H1 (cell line): Measurements from ENCODE around the gene BTBD9. TPM values are rescaled to one million over a fixed set of nuclear protein-coding genes. Genes with fewer than 3 reads are reported as not detected.

ENCODE experiments used
- CTCF ChIA-PET: fragments of 300-600 bp; sonication (Branson Sonifier 250); formaldehyde crosslinking; loops from one replicate; lab custom pipeline; 2021; ENCODE audit not compliant: partially characterized antibody; lab: Charles Lee
- POLR2A ChIA-PET: fragments of 300-600 bp; sonication (Branson Sonifier 250); formaldehyde crosslinking; loops from one replicate; lab custom pipeline; 2021; ENCODE audit warnings: inconsistent platforms; ENCODE audit not compliant: partially characterized antibody; lab: Charles Lee
- DNase-seq, 2 experiments: peaks; one replicate each; pipeline versions ENCODE4 v3.0.0 to v3.0.0-alpha.2; 2010 to 2022; ENCODE audit warnings: low spot score in 2 of 2, low read depth in 1 of 2, mixed read lengths in 1 of 2
- FAIRE-seq: peaks from 2 replicates; lab custom pipeline; 2011; peaks lifted over from hg19 to GRCh38; lab: Jason Lieb, UNC
- H2AFZ ChIP-seq: 2 replicates; pipeline ENCODE4 v1.8.1; 2012; ENCODE audit warnings: low read length, inconsistent platforms
- H2AK5ac ChIP-seq: 2 replicates; pipeline ENCODE4 v1.6.1; 2013; ENCODE audit warnings: low read depth, low read length
- H2BK120ac ChIP-seq: replicated peaks from 2 replicates; pipeline ENCODE3; 2013; ENCODE audit warnings: low read depth, low read length, inconsistent platforms
- H2BK12ac ChIP-seq: 2 replicates; pipeline ENCODE4 v1.6.1; 2013; ENCODE audit warnings: low read depth, low read length
- H2BK15ac ChIP-seq: 2 replicates; pipeline ENCODE4 v1.6.1; 2013; ENCODE audit warnings: low read length
- H2BK20ac ChIP-seq: 2 replicates; pipeline ENCODE4 v1.6.1; 2013; ENCODE audit warnings: low read length
- H2BK5ac ChIP-seq: 2 replicates; pipeline ENCODE4 v1.6.1; 2013; ENCODE audit warnings: low read depth, low read length
- H3K14ac ChIP-seq: 2 replicates; pipeline ENCODE4 v1.6.1; 2013; ENCODE audit warnings: inconsistent platforms; ENCODE audit not compliant: insufficient read length
- H3K18ac ChIP-seq: 2 replicates; pipeline ENCODE4 v1.6.1; 2013; ENCODE audit warnings: low read length; ENCODE audit errors: extremely low read depth
- H3K23ac ChIP-seq: 2 replicates; pipeline ENCODE4 v1.6.1; 2013; ENCODE audit warnings: inconsistent platforms; ENCODE audit not compliant: insufficient read length
- H3K23me2 ChIP-seq: 2 replicates; pipeline ENCODE4 v1.6.1; 2013; ENCODE audit warnings: low read depth, low read length
- H3K27ac ChIP-seq: 2 replicates; pipeline ENCODE4 v1.6.1; 2011; ENCODE audit warnings: low read depth, low read length, inconsistent platforms
- H3K27me3 ChIP-seq, 4 experiments: replicated peaks in 1 of 4; 1 replicate in 1 of 4; 2 replicates in 3 of 4; pipeline versions ENCODE4 v1.6.1 to v1.8.1; 2011 to 2013; ENCODE audit warnings: low read length in 3 of 4, mild to moderate bottlenecking in 3 of 4, inconsistent platforms in 2 of 4, mixed read lengths in 2 of 4, moderate library complexity in 1 of 4; ENCODE audit not compliant: control insufficient read depth in 3 of 4, insufficient read depth in 3 of 4; ENCODE audit errors: extremely low read depth in 1 of 4
- H3K36me3 ChIP-seq, 4 experiments: 2 replicates each; pipeline versions ENCODE4 v1.6.1 to v1.8.1; 2011 to 2013; ENCODE audit warnings: mild to moderate bottlenecking in 4 of 4, low read length in 3 of 4, moderate library complexity in 2 of 4, control low read depth in 1 of 4, inconsistent platforms in 1 of 4; ENCODE audit not compliant: insufficient read depth in 4 of 4, control insufficient read depth in 2 of 4
- H3K4ac ChIP-seq: replicated peaks from 2 replicates; pipeline ENCODE3; 2013; ENCODE audit warnings: low read length, low read depth, mixed read lengths, inconsistent platforms; ENCODE audit not compliant: insufficient read length
- H3K4me1 ChIP-seq, 4 experiments: replicated peaks in 1 of 4; 1 replicate in 1 of 4; 2 replicates in 3 of 4; pipeline versions ENCODE4 v1.6.1 to v1.8.1; 2011 to 2013; ENCODE audit warnings: low read length in 3 of 4, inconsistent platforms in 2 of 4, mixed read lengths in 1 of 4; ENCODE audit not compliant: insufficient read depth in 4 of 4, control insufficient read depth in 3 of 4
- H3K4me2 ChIP-seq, 2 experiments: 2 replicates each; pipeline versions ENCODE4 v1.6.1 to v1.8.1; 2011 to 2013; ENCODE audit warnings: low read depth in 2 of 2, low read length in 2 of 2, control low read depth in 1 of 2, inconsistent platforms in 1 of 2, mild to moderate bottlenecking in 1 of 2; ENCODE audit not compliant: insufficient read depth in 1 of 2
- H3K4me3 ChIP-seq, 4 experiments: fragments of 200-600, 300-600 bp in 1 of 4; sonication (generic), shearing (Covaris generic), sonication (Bioruptor Twin) in 1 of 4; 2 replicates each; pipeline versions ENCODE4 v1.5.1 to v1.8.1; 2011 to 2016; ENCODE audit warnings: low read length in 4 of 4, low read depth in 3 of 4, control low read depth in 2 of 4, inconsistent platforms in 2 of 4, mild to moderate bottlenecking in 2 of 4, mixed read lengths in 1 of 4, moderate library complexity in 1 of 4; ENCODE audit not compliant: insufficient read depth in 2 of 4; ENCODE audit errors: extremely low read depth in 1 of 4
- H3K56ac ChIP-seq: replicated peaks from 2 replicates; pipeline ENCODE3; 2013; ENCODE audit warnings: low read depth, mild to moderate bottlenecking, mixed read lengths, low read length, inconsistent platforms; ENCODE audit not compliant: insufficient read length
- H3K79me1 ChIP-seq: 2 replicates; pipeline ENCODE4 v1.6.1; 2013; ENCODE audit warnings: low read depth, low read length, control low read depth
- H3K79me2 ChIP-seq, 2 experiments: 2 replicates each; pipeline versions ENCODE4 v1.6.1 to v1.8.1; 2012 to 2013; ENCODE audit warnings: low read length in 2 of 2, mild to moderate bottlenecking in 2 of 2, inconsistent platforms in 1 of 2; ENCODE audit not compliant: insufficient read depth in 2 of 2, control insufficient read depth in 1 of 2
- H3K9ac ChIP-seq, 4 experiments: replicated peaks in 1 of 4; 1 replicate in 1 of 4; 2 replicates in 3 of 4; pipeline versions ENCODE4 v1.6.1 to v1.8.1; 2011 to 2013; ENCODE audit warnings: low read depth in 3 of 4, low read length in 3 of 4, control low read depth in 2 of 4, mild to moderate bottlenecking in 2 of 4, moderate library complexity in 2 of 4, inconsistent platforms in 1 of 4; ENCODE audit errors: extremely low read depth in 1 of 4
- H3K9me3 ChIP-seq, 2 experiments: 2 replicates each; pipeline versions ENCODE4 v1.6.1 to v1.8.1; 2012 to 2013; ENCODE audit warnings: mild to moderate bottlenecking in 2 of 2, moderate library complexity in 2 of 2, control low read depth in 1 of 2, inconsistent platforms in 1 of 2, low read depth in 1 of 2, low read length in 1 of 2, mixed read lengths in 1 of 2; ENCODE audit not compliant: insufficient read depth in 2 of 2
- H4K20me1 ChIP-seq, 2 experiments: replicated peaks in 1 of 2; 2 replicates each; pipeline versions ENCODE3 to v1.8.1; 2011 to 2013; ENCODE audit warnings: inconsistent platforms in 2 of 2, low read length in 2 of 2, mild to moderate bottlenecking in 1 of 2; ENCODE audit not compliant: insufficient read depth in 2 of 2, control insufficient read depth in 1 of 2
- H4K5ac ChIP-seq: 2 replicates; pipeline ENCODE4 v1.6.1; 2013; ENCODE audit warnings: low read length, low read depth, mixed read lengths, inconsistent platforms; ENCODE audit not compliant: insufficient read length
- H4K8ac ChIP-seq: 2 replicates; pipeline ENCODE4 v1.8.0; 2013; ENCODE audit warnings: mild to moderate bottlenecking, moderate library complexity, low read length, inconsistent platforms; ENCODE audit not compliant: insufficient read depth; ENCODE audit errors: extremely low read depth
- H4K91ac ChIP-seq: replicated peaks from 2 replicates; pipeline ENCODE3; 2013; ENCODE audit warnings: low read length, mixed read lengths, inconsistent platforms; ENCODE audit not compliant: insufficient read length
- BACH1 ChIP-seq: IDR thresholded peaks from 2 replicates; pipeline ENCODE4 v1.6.1; 2012; ENCODE audit warnings: low read length, improper control_type of control experiment
- CBX8 ChIP-seq: fragments of 300-800, 300-1000 bp; sonication (generic); IDR thresholded peaks from 2 replicates; pipeline ENCODE4 v1.7.1; 2016; ENCODE audit warnings: low read depth, low read length, borderline replicate concordance
- CHD2 ChIP-seq: IDR thresholded peaks from 2 replicates; pipeline ENCODE4 v1.6.1; 2012; ENCODE audit warnings: low read length, improper control_type of control experiment
- EP300 ChIP-seq, 2 experiments: IDR thresholded peaks; 1 replicate in 1 of 2; 2 replicates in 1 of 2; pipeline ENCODE4 v1.6.1; 2011 to 2012; ENCODE audit warnings: low read depth in 2 of 2, low read length in 2 of 2, mild to moderate bottlenecking in 2 of 2, borderline replicate concordance in 1 of 2, inconsistent platforms in 1 of 2, moderate library complexity in 1 of 2
- HDAC6 ChIP-seq: IDR thresholded peaks from one replicate; pipeline ENCODE4 v1.7.1; 2012; ENCODE audit warnings: low read depth, mild to moderate bottlenecking, inconsistent platforms, low read length, moderate library complexity
- JUN ChIP-seq: IDR thresholded peaks from 2 replicates; pipeline ENCODE4 v1.6.1; 2011; ENCODE audit warnings: low read depth, mild to moderate bottlenecking, improper control_type of control experiment, low read length
- MAX ChIP-seq: IDR thresholded peaks from 2 replicates; pipeline ENCODE4 v1.6.1; 2012; ENCODE audit warnings: inconsistent platforms
- RBBP5 ChIP-seq: IDR thresholded peaks from 2 replicates; pipeline ENCODE4 v1.7.1; 2012; ENCODE audit warnings: low read depth, mild to moderate bottlenecking, inconsistent platforms, low read length, moderate library complexity, borderline replicate concordance
- SAP30 ChIP-seq: fragments of 300-600 bp; sonication (generic); IDR thresholded peaks from 2 replicates; pipeline ENCODE4 v1.7.1; 2012; ENCODE audit warnings: low read length, moderate library complexity, mild to moderate bottlenecking, inconsistent platforms; ENCODE audit not compliant: insufficient read depth, insufficient replicate concordance
- SRF ChIP-seq: IDR thresholded peaks from 2 replicates; pipeline ENCODE4 v1.6.1; 2011; ENCODE audit warnings: mild to moderate bottlenecking, low read depth, low read length, moderate library complexity
- TAF1 ChIP-seq: IDR thresholded peaks from 2 replicates; pipeline ENCODE4 v1.6.1; 2011; ENCODE audit warnings: mild to moderate bottlenecking, low read depth, low read length
- YY1 ChIP-seq: IDR thresholded peaks from 2 replicates; pipeline ENCODE4 v1.6.1; 2011; ENCODE audit warnings: low read depth, mild to moderate bottlenecking, low read length
- WGBS, 2 experiments: shearing (Covaris generic) in 1 of 2; methylation state at CpG; one replicate each; pipeline versions ENCODE4 v1.1.6 to v1.1.7; 2013 to 2015; ENCODE audit warnings: low lambda C conversion rate in 2 of 2, mixed read lengths in 2 of 2, inconsistent platforms in 1 of 2, low coverage in 1 of 2, missing lambda C conversion rate in 1 of 2; ENCODE audit not compliant: insufficient replicate concordance in 2 of 2, insufficient coverage in 1 of 2, insufficient read length in 1 of 2; ENCODE audit errors: extremely low coverage in 1 of 2, missing lambda C conversion rate in 1 of 2; 5-methylcytosine and 5-hydroxymethylcytosine counted together
- polyA plus RNA-seq, 7 experiments: library from polyadenylated mRNA; depleted of rRNA in 3 of 7; stranded (reverse) in 5 of 7; unstranded in 2 of 7; fragments of >200 nt in 5 of 7; fragments of 200-250 nt in 2 of 7; gene quantifications; 1 replicate in 5 of 7; 2 replicates in 1 of 7; 4 replicates in 1 of 7; pipeline versions ENCODE4 v1.2.1 to v1.2.3, GENCODE V29; 2011 to 2013; ENCODE audit warnings: missing spikeins in 2 of 7, mixed read lengths in 2 of 7
- total RNA-seq: library from RNA; stranded (reverse); fragmentation: NEBNext Ultra II Directional; extraction: Animal tissue kit (Norgen Biotek cat#: 25700); gene quantifications from 2 replicates; pipeline ENCODE4 v1.2.1, GENCODE V29; 2021

BTBD9 gene
- total and polyA plus RNA-seq, 2 of the 8 experiments (the other 6 are each of a cell fraction or from before 2014, with no cell fraction given) = 0.92 to 4.1 TPM

DNA sequence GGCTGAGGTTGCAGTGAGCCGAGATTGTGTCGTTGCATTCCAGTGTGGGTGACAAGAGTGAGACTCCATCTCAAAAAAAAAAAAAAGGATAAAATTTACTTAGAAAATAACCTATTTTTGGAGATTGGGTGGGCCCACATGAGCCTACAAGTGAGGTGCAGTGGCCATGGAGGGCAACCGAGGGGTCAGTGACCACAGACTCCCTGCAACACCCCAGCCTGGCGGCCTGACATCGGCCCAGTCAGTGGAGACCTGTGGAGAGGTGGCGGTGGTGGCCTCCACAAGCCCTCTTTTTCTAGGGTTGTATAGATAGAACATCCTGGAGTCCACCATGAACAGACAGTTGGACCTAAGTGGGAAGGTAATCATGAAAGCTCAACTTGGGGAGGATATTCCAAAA lies 52.7 kb downstream of the BTBD9 start:
- Histone ChIP-seq H2AK5ac (no peak overlapping the region), H4K8ac (no peak overlapping the region), H4K5ac (no peak overlapping the region), H3K79me2 (no peaks in the 10 kb centered on the region), H3K79me1 (no peaks in the 10 kb centered on the region), H3K9me3 (no peaks in the 10 kb centered on the region), H3K9ac (no peak overlapping the region), H2AFZ (no peak overlapping the region), H2BK15ac (no peak overlapping the region), H3K4me3 (no peak overlapping the region), H3K4ac (no peak overlapping the region), H3K23me2 (no peaks in the 10 kb centered on the region), H4K91ac (no peak overlapping the region), H3K27ac (no peak overlapping the region), H2BK120ac (no peak overlapping the region), H3K27me3 (no peaks in the 10 kb centered on the region), H2BK5ac (no peak overlapping the region), H3K4me2 (no peak overlapping the region), H3K14ac (no peak overlapping the region), H3K23ac (no peak overlapping the region), H3K4me1 (no peaks in the 10 kb centered on the region), H2BK12ac (no peak overlapping the region), H3K56ac (no peak overlapping the region), H3K18ac (no peak overlapping the region), H3K36me3 (no peaks in the 10 kb centered on the region), H4K20me1 (no peaks in the 10 kb centered on the region), H2BK20ac (no peak overlapping the region)
- POLR2A ChIA-PET = no interaction called here
- DNase-seq (no peak), FAIRE-seq (no peak)
- WGBS, 2 experiments = 94% methylated on average over 5 of the region's 6 CpGs; no CpG with 5 or more reads in 1 of the 2 experiments
- TF ChIP-seq CHD2 (no peak), SAP30 (no peak), BACH1 (no peak), EP300 (IDR thresholded peaks at IDR 0.05; ENCODE audit: borderline replicate concordance in 1 of 2, low read depth in 2 of 2, low read length in 2 of 2) (no peak), JUN (no peak), TAF1 (no peak), HDAC6 (no peak), SRF (no peak), YY1 (no peak), CBX8 (no peak), MAX (no peak), RBBP5 (no peak)
- CTCF ChIA-PET = interaction anchor here (1.6 kb wide), 1 partner anchor 10 kb away, joined by 4 read pairs; no protein-coding TSS in a partner anchor
